Measurements from ENCODE around the gene NRXN3.

The NRXN3 gene

DNA sequence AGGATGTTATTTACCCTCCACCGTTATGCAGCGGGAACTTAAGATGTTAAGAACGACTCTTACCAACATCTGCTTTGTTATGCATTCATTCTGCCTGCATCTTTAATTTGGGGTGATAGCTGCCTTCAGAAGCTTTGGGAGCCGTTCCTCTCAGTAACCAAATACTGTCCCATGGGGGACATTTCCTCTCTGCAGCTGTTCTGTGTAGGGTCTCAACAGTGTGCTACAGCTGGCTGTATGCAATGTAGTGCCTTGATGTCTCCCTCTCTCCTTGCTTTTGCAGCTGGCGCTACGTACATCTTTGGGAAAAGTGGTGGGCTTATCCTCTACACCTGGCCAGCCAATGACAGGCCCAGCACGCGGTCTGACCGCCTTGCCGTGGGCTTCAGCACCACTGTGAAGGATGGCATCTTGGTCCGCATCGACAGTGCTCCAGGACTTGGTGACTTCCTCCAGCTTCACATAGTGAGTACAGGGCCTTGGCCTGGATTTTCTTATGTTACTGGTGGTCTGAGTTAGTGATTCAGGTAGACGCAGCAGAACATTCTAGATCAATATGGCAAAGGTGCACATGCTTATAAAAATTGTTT lies 1296.9 kb downstream of the NRXN3 start:
- no peak overlapping the region for H3K4me3 ChIP-seq (ENCODE audit: low read depth, low read length)
- TF ChIP-seq, protein P1, sequence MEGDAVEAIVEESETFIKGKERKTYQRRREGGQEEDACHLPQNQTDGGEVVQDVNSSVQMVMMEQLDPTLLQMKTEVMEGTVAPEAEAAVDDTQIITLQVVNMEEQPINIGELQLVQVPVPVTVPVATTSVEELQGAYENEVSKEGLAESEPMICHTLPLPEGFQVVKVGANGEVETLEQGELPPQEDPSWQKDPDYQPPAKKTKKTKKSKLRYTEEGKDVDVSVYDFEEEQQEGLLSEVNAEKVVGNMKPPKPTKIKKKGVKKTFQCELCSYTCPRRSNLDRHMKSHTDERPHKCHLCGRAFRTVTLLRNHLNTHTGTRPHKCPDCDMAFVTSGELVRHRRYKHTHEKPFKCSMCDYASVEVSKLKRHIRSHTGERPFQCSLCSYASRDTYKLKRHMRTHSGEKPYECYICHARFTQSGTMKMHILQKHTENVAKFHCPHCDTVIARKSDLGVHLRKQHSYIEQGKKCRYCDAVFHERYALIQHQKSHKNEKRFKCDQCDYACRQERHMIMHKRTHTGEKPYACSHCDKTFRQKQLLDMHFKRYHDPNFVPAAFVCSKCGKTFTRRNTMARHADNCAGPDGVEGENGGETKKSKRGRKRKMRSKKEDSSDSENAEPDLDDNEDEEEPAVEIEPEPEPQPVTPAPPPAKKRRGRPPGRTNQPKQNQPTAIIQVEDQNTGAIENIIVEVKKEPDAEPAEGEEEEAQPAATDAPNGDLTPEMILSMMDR (IDR thresholded peaks at IDR 0.05; ENCODE audit: borderline replicate concordance, insufficient read depth, low read depth, low read length), result no peak

DNA sequence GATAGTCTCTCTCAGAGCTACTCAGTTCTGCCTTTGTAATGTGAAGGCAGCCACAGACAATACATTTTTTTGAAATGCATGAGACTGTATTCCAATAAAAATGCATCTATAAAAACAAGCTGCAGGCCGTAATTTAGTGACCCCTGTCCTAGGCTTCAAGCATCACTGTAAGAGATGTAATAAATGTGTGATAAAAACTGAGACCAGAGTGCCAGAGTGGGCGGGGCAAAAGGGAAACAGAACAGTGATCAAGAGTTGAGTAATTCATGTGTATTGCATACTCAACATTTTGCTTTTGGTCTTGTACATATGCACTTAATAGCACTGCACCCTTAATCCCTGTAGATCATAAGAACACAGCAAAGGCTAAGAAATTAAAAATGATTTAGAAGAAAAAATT lies 1297.7 kb downstream of the NRXN3 start:
- H3K4me3 ChIP-seq (ENCODE audit: low read depth, low read length), result no peak overlapping the region
- TF ChIP-seq, protein P1 (IDR thresholded peaks at IDR 0.05; ENCODE audit: borderline replicate concordance, insufficient read depth, low read depth, low read length), result no peak

- H3K4me3 ChIP-seq (ENCODE audit: low read depth, low read length), result no peak overlapping the region
- TF ChIP-seq, protein P1 (IDR thresholded peaks at IDR 0.05; ENCODE audit: borderline replicate concordance, insufficient read depth, low read depth, low read length), result no peak
These were observed 1298.3 kb downstream of the NRXN3 start for GRCh38 chr14:79468486-79468885.

DNA sequence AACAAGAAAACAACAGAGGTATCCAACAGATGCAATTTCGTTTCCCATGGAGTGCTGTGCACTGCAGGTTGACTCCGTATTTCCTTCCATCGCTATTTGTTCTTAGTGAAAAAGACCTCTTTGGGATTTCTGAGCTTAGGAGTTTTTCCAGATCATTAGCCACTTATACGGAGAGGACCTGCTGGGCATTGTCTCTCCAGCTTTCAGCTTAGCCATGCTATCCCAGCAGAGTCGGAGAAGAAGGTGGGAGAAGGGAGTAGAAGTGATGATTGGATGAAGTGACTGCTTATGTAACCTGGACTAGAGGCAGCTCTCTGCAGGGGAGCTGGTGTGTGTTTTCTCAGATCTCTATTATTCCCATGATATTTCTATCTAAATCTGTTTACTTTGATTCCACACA lies 1303.5 kb downstream of the NRXN3 start:
- H3K4me3 ChIP-seq (ENCODE audit: low read depth, low read length), result no peak overlapping the region
- TF ChIP-seq, protein P1 (IDR thresholded peaks at IDR 0.05; ENCODE audit: borderline replicate concordance, insufficient read depth, low read depth, low read length), result no peak

GRCh38 chr14:79475887-79476532 lies 1305.8 kb downstream of the NRXN3 start:
- TF ChIP-seq, protein P1 (IDR thresholded peaks at IDR 0.05; ENCODE audit: borderline replicate concordance, insufficient read depth, low read depth, low read length), result no peak
- no peak overlapping the region for H3K4me3 ChIP-seq (ENCODE audit: low read depth, low read length)

DNA sequence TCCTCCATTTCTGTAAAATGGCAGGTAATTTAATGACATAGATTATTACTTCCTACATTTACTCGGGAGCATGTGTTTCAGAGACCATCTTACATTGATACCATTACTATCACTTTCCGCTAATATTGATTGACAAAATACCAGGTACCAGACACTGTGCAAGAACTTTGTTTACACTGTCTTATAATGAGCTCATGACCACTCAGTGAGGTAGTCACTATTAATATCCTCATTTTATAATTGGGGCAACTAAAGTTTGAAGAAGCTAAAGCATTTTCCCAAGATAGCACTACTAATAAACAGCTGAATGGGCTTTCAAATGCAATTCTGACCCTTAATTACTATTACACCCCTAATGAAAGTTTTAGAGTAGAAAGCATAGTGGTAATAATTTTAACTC lies 1306.4 kb downstream of the NRXN3 start:
- TF ChIP-seq, protein P1 (IDR thresholded peaks at IDR 0.05; ENCODE audit: borderline replicate concordance, insufficient read depth, low read depth, low read length), result no peak
- no peak overlapping the region for H3K4me3 ChIP-seq (ENCODE audit: low read depth, low read length)

DNA sequence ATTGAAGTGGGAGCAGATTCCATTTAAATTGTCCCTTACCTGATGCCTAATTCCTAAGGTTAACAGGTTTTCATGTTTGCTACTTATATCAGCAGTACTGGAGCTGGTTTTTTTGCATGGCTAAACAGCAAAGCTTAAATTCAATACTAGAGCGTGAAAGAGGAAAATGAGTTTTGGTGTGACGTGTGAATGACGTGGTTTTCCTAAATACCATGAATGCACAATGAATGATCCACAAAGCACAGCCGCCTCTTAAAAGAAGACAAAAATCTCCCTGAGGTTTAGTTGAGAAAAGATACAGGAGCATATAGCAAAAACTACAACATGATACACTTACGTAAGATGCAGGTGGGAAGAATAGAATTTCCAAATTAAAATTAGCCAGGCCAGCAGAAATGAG lies 1310.0 kb downstream of the NRXN3 start:
- TF ChIP-seq, protein P1 (IDR thresholded peaks at IDR 0.05; ENCODE audit: borderline replicate concordance, insufficient read depth, low read depth, low read length), result no peak
- H3K4me3 ChIP-seq (ENCODE audit: low read depth, low read length), result no peak overlapping the region
